Stimulated activated CD8-positive, alpha-beta memory T cell treated with anti-CD3 and anti-CD28 coated beads, Interleukin-15, amount 100 ng/mL, for 1 hour (primary cell): ENCODE measurements around the gene RAB17.
A peak's percentile ranks its signal among the peaks of the same experiment; 100 is the strongest.

Experiments used
- DNase-seq: peaks from one replicate; pipeline ENCODE4 v3.0.0-alpha.2; 2020; ENCODE audit warnings: low read depth

Gene RAB17

DNA sequence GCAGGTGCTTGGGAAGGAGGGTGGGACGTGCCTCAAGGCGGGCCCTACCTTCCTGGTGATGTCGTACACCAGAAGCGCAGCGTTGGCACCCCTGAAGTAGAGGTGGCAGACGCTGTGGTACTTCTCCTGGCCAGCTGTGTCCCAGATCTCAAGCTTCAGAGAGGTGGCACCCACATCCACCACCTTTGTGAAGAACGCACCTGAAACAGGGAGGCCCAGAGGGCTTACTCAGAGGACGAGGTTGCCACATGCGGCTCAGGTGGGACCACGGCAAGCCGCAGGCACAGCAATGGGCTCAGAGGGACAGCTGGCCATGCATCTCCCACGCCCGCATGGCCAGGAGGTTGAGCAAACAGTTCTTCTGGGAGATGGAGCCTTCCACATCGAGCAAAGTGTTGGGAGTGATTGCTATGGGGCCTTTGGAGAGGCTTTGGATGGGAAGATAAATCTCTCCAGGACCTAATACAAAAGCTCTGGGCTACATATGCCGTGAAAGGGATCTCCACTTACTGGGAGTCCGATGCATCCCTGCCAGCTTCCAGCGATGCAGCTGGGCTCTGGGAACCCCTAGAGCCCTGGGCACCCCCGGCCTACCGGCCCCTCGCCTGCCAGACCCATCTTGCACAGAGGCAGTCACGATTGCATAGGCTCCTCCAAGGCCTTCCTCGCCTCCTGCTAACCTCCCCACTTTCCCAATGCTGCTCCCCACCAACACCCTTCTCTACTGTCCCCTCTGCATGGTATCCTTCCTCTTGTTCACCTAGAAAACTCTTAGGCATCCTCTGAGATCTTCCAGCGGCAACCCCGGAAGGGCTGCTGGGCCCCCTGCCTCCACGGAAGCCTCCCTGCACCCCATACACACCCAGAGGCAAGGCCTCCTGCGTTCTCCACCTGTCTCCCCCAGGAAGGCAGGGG is 12.3 kb downstream of the RAB17 start:
- no peak for DNase-seq

DNA sequence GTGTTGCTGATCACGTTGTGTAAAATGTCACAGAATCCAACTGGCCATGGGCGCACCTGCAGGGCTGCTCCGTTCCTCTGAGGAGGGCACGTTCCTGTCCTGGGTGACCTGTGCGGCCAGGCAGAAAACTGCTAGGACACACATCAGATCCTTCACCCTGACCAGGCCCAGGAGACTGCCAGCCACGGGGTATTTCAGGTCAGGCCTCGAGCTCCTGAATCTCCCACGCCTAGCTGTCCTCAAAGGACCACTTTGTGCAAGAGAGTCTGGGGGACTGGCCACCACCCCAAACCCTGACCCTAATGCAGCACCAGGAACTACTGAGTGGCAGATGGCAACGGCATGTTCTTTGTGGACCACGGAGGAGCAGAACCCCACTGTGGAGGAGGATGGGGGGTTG is 13.1 kb downstream of the RAB17 start:
- no peak for DNase-seq

DNA sequence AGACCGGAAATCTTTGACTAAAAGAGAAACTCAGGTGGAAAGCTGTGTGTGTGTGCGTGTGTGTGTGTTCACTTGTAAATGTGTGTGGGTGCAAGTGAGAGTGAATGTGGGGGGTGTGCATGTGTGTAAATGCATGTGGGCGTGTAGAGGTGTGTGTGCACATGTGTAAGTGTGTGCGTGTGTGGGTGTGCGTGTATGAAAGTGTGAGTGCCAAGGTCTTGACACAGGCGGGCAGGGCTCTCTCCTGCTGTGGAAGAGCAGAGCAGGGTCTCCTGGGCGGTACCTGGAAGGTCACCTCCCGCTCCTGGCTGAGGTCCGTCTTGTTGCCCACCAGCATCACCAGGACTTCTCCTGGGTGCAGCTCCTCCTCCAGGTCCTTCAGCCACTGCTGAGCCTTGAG is 13.6 kb downstream of the RAB17 start:
- no peak for DNase-seq

DNA sequence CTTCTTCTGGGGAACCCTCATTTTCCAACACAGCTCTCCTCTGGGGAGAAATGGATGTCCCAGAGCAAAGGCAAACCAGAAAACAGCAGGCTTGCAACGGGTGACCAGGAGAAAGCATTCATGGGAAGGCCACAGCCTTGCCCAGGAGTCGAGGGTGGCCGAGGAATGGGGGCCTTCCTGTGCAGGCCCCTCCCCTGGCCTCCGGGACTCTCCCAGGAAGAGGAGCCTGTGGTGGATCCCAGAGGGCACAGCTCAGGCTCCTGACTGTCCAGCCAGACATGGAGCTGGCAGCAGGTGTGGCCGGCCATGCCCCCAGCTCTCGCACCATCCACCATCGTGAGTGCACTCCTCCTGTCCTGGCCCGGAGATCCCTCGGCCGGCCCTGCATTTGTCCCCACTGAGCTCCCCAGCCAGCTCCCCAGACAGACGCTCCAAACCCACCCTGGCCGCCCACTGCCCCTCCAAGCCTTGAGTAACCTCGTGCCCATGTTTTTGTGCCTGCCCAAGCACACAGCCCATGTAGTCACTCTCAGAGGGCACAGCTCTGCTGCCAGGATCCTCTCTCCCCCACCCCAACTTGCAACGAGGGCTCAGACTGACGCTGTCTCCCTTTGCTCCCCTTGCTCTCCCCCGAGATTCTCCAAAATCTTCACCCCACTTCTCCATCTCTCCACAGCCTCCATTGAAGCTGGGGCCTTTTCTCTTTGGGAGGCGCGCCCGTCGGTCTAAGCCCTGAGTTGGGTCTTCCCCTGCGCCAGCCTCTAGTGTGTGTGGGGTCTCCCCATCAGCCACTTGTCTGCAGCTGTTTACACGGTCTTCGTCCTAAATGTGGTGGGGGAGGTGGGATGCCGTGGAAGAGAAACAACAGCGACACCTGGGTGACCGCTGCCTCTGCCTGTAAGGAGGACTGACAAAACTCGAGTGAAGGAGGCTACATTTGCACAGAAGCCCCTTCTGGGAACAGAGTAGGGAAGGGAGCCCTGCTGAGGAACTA is 14.4 kb downstream of the RAB17 start:
- DNase-seq: no peak

DNA sequence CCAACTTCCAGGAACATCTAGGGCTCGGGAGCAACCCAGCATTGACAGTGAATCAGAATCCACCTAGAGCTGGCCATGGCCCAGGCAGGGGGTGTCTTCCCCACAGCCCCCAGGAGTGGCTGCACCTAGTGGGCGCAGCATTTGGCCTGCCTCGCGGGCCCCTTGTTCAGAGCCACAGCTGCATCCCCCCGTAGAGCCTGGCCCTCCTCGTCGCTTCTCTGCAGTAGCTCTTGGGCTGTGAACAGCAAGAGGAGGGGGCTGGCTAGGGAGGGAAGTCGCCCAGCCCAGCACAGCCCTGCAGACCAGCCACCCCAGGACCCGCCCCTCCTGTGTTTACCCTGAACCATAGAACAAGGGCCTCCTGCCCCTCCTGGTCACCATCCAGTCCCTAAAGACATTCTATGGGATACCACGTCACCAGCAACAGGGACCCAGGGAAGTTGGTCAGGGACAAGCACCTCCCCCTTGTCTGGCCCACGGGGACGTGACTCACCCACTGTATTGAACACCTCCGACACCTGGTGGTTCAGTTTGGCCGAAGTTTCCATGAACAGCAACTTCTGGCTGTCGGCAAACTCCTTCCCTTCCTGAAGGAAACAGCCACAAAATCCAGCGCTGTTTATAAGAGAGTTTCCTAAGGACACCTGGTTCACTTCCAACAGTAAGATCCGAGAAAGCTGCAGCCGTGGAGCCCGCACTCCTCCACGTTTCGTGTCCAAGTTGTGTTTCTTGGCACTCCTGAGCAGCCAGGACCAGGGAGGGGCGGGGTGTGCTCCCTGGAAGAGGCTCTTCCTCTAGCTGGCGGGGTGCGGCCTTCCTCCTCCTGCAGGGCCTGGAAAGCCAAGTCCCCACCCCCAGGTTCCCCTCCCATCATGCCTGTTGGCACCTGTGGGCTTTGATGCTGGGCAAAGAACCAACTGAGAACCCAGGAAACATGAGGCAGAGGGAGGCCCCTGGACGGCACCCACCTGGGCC is 15.4 kb downstream of the RAB17 start:
- DNase-seq: no peak

DNA sequence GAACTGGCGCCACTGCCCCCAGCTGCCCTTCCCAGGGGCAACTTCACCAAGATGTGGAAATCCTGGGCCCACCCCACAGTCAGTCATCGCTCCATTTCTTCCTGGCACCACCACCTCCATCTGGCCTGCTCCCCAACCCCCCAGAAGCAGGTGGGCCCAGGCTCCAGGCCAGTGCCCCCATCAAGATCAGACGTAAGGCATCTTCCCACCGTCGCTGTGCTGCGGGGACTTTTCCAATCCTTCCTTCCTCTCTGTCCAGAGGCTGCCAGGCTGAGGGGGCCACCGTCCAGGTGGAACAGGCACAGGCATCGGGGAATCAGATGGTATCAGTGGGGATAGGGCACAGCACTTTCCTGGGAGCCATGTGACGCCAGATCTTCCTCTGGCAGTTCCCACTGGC is 16.1 kb downstream of the RAB17 start:
- no peak for DNase-seq

DNA sequence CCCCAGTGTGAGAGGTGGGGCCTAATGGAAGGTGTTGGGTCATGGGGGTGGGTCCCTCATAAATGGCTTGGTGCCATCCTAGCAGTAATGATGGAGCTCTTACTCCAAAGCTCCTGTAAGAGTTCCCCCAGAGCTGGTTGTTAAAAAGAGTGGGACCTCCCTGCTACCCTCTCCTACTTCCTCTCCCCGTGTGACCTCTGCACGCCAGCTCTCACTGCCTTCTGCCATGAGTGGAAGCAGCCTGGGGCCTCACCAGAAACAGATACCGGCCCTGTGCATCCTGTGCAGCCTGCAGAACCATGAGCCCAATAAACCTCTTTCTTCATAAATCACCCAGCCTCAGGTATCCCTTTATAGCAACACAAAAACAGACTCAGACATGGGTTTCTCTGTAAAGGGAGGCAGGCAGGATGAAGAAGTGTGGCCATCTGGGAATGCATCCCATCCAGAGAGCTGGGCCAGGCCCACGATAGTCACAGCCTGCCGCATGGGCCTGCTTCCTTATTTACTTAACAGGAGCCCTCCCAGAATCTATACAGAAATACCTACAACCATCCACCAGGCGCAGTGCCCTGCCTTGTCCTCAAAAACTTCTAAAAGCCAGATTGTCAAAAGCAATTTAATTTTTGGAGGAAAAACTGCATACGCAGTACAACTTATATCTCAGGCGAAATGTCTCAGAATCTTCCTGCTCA is 16.7 kb downstream of the RAB17 start:
- no peak for DNase-seq

DNA sequence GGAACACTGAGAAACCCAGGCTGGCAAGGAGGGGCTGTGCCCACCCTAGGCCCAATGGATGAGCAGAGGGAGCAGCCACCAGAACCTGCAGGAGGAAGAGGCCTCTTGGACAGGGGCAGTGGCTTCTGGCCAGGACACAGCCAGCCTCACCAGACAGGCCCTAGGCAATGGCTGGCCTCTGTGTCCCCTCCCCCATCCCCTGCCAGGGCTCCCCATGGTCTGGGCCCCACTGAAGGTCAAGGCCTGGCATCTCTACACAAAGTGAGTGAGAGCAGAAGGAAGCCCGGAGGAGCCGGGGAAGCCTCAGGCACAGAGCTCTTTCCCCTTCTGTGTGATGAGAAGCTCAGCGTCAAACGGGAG is 17.8 kb downstream of the RAB17 start:
- DNase-seq: no peak

DNA sequence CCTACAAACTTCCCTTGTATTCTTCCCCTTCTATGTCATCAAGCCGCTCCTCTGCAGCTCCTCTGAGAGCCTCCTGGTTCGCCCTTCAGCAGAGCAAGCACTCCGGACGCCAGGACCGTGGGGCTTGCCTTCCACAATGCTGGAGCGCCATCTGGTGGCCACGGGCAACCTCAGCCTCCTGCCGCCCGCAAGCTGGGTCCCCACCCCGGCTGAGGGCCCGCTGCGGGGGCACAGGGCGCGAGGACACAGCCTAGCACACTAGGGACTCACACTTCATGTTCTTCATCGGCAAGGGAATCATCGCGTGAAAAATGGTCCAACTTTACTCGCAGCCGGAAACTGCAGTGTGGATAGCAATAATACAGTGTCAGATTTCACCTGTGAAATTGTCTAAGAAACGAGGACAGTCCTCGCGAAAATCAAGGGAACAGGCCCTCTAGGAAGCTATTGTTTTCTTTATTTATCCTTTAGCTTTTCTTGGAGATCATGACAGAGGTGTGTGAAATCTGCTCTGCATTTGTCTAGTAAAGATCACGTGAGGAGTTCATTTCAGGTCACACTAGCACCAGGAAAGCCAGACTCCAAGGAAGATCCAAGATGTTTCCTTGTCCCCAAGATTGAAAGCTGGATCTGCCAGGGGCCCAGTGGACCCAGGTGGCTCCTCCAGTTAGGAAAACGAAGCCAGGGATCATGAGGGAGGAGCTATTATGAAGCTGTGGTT is 18.4 kb downstream of the RAB17 start:
- peak; percentile 80 for DNase-seq

DNA sequence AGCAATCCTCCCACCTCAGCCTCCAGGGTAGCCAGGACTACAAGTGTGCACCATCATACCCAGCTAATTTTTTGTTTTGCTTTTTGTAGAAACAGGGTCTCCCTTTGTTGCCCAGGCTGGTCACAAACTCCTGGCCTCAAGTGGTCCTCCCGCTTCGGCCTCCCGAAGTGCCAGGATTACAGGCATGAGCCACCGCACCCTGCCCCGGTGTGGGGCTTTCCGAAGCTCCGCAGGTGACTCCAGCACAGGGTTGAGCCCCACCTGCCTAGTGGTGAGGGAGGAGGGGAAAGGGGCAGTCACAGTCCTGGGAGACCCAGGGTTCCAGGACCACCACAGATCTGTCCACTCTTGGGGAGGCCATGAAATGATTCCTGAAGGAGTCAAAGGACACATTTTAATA is 19.0 kb downstream of the RAB17 start:
- DNase-seq: no peak

DNA sequence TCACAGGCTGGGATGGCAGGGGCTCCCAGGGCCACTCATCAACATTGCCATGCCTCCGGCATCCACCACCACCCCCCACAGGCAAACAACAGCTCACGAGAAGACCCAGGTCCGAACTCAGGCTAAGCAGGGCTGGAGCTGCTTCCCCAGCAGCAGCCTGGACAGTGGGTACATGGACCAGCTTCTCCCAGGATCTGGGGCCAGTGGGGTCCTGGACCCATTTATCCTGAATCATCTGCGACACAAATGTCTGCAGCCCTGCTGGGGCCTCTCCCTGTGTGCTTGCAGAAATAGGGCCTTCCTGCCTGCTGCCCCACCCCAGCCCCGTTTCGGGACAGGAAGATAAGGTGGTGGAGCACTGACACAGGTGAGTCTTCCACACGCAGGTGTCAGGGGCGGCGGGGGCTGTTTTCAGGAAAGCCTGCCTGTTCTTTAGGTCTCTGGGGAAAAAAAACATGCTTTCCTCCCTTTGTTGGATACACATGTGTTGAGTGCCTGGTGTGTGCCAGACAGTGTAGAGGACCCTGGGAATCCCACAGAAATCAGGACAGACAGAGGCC is 19.7 kb downstream of the RAB17 start:
- no peak for DNase-seq

DNA sequence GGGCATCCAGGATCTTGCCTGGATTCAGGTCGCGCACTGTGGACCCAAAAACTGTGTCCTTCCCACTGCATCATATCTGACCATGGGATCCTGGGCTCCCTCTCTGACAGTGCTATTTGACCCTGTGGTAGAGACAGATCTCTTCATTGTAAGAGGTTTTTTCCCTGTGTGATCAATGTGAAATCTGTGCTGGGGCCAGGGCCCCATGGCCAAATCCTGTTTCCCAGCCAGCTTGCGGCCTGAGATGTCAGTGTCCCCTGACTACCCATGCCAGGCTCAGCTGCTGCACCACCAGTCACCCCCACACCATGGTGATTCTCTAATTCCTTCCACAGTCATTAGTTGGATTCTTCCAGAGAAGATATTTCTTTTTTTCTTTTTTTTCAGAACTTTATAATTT is 20.6 kb downstream of the RAB17 start:
- no peak for DNase-seq

DNA sequence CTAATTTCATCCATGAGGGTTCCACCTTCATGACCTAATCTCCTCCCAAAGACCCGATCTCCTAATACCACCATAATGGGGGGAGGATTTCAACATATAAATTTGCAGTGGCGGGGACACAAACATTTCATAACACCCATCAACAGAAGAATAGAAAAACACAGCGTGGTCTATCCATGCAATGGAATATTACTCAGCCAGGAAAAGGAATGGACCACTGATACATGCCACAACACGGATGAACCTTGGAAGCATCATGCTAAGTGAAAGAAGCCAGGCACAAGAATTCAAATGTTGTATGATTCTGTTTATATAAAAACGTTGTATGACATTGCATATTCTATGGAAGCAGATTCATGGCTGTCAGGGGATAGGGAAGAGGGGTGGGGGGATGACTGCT is 21.5 kb downstream of the RAB17 start:
- DNase-seq: no peak

DNA sequence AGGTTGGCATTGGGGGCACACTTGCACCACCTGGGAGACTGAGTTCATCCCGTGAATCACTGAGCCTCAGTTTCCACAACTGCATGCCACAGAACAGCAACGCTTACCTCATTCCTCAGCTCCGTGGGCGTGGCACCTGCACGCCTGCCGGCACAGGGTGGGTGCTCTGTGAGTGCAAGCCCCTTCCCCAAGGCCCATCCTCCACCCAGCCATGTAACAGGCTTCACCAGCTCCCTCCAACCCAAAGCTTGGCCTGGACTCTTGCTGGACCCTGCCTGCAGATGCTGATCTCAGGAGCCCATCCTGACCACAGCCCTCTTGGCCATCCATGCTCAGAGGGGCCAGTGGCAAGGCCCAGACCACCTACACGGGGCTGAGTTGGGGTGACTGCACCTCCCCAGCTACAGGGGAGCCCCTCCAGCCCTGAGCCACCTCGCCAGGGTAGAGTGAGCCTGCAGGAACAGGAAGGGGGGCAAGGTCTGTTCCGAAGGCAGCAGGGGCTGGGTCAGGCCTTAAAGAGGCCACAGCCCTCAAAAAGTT is 22.3 kb downstream of the RAB17 start:
- no peak for DNase-seq

DNA sequence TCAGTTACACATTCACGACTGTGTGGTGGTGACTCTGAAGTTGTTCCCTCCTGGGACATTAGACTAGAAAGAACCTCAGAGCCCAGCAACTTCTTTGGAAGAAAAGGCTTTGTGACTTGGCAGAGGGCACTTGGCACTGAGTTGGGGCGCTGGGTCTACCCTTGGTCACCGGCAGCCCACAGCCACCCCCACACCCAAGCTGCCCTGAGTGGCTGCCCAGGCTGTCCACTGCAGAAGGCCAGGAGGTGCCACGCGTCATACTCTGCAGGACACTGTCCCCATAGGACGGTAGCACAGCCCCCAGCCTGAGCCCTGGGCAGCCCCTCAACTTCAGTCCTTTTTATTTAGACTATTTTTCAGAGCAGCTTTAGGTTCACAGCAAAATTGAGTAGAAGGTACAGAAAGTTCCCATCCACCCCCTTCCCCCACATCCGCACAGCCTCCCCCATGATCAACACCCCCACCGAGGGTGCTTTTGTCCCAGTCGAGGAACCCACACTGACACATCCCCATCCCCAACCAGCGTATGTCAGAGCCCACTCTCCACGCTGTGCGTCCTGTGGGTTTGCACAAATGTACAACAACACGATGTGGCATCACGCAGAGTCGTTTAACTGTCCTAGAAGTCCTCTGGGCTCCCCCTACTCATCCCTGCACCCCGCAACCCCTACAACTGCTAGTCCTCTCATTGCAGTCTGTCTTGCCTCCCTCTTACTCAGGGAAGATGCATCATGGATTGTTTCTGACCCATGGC is 23.1 kb downstream of the RAB17 start:
- no peak for DNase-seq

DNA sequence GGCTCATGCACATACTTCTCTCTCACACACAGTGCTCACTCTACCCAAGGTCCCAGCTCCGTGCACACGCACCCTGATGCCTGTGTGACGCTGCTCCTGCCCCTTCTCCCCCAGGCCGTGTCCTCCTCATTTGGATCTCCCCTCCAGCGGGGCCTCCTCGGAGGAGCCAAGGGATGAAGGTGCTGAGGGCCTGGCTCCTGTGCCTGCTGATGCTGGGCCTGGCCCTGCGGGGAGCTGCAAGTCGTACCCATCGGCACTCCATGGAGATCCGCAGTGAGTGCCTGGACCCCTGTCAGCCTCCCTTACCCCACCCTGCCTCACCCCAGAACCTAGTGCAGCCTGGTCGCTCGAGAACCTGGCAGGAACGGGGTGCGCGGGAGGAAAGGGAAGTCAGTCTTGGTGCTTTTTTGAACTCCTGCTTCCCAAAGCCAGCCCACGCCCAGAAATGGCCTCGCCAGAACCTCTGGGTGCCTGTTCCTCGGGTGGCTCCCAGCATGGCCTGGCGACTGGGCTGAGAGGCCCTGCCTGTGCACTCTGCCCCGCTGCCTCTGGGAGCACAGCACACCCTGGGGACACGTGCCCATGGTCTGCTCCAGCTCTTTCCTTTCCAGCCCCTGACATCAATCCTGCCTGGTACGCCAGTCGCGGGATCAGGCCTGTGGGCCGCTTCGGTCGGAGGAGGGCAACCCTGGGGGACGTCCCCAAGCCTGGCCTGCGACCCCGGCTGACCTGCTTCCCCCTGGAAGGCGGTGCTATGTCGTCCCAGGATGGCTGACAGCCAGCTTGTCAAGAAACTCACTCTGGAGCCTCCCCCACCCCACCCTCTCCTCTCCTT is 23.9 kb downstream of the RAB17 start, which contains the start of gene PRLH:
TSS of gene PRLH (plus strand) at position 174 of the 835 bp plus-strand sequence. CDS start at position 174, 0 bp downstream.
- no peak for DNase-seq

DNA sequence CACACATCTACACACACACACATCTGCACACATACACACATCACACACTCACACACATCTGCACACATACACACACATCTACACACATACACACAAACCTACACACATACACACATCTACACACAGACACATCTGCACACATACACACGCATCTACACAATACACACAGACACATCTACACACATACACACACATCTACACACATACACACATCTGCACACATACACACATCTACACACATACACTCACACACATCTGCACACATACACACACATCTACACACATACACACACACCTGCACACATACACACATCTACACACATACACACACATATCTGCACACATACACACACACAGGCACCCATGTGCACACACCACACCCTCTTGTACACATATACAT is 24.6 kb downstream of the RAB17 start:
- DNase-seq: no peak

DNA sequence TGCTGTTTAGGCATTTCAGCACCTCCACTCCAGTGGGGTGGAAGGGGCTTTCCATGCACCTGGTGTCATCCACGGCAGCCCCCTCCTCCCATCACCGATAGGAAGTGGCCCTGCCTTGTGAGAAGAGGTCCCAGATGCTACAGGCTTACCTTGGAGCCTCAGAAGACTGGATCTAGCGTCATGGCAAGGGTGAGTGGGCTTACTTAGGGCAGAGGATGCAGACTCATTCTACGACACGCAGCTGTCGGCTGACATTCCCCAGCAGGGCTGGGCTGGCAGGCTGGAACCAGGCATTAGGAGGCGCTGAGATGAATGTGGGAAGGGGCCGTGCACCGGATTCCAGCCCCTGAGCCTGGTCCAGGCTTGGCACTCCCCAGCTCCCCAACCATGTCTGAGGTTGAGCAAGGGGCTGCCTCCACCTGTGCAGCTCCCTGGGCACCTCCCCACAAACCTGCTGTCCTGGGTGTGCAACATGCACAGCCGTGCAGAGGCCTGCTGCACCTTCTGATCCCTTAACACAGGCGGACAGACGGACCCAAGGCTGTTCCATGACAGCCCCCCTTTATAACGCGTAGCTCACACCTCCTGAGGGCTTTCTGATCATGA is 25.9 kb downstream of the RAB17 start:
- DNase-seq: no peak
